GM12865 (cell line): ENCODE measurements around the gene GCK.
"Not testable (repeated sequence)": the region's sequence is repeated elsewhere in the genome, so short reads cannot be mapped to it uniquely, and the experiment has no call there.

Experiments used
- DNase-seq: peaks from one replicate; pipeline ENCODE4 v3.0.0; 2010; ENCODE audit warnings: low read depth
- H3K4me3 ChIP-seq: 2 replicates; pipeline ENCODE4 v1.5.1; 2011; ENCODE audit warnings: mild to moderate bottlenecking, low read depth, low read length, control low read depth
- CTCF ChIP-seq: IDR thresholded peaks from 2 replicates; pipeline ENCODE4 v1.5.1; 2011; ENCODE audit warnings: low read length, control low read depth, low read depth, inconsistent platforms; ENCODE audit not compliant: insufficient read depth; ENCODE audit errors: missing control alignments

GCK gene

DNA sequence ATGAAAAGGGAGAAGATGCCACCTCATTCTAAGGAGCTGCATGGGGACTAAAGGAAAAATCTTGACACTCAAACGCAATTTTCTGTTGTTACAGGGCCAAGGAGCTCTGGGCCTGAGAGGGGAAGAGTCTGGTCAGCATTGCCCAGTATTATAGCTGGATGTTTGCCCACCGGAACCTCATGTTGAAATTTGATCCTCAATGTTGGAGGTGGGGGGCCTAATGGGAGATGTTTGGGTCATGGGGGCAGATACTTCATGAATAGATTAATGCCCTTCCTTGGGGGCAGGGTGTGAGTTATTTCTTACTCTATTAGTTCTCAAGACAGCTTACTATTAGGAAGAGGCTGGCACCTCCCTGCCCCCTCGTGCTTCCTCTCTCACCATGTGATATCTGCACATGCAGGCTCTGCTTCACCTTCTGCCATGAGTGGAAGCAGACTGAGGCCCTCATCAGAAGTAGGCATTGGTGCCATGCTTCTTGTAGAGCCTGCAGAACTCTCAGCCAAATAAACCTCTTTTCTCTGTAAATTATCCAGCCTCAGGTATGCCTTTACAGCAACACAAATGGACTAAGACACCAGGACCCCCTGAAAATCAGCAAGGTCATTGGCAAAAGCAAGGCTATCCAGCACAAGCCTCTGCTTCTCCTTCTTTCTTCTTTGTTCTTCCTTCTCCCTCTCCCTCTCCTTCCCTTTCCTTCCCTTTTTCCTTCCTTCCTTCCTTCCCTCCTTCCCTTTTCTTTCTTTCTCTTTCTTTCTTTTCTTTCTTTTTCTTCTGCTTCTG, 15.1 kb downstream of the GCK start:
- no peak for DNase-seq
- TF ChIP-seq CTCF: no peak
- no peak overlapping the region for H3K4me3 ChIP-seq

DNA sequence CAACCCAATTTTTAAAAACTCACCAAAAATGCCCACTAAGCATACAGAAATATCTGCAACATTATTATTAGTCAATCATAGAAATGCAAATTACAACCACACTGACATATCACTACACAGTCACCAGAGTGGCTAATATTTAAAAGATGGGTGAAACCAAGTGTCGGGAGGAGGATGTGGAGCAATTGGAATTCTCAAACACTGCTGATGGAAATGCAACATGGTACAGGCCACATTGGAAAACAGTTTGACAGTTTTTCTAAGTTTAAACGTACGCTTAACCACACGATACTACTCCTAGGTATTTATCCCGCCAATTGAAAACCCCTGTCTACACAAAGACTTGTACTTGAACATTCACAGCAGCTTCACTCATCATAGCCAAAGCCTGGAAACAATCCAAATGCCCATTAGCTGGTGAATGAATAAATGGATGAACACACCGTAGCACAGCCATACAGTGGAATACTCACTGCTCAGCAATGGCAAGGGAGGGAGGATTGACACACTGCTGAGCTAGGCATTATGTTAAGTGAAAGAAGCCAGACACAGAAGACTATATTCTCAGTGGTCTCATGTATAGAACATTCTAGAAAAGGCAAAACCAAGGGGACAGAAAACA, 16.3 kb downstream of the GCK start:
- no peak overlapping the region for H3K4me3 ChIP-seq
- no peak for DNase-seq
- no peak for TF ChIP-seq CTCF

- TF ChIP-seq CTCF: no peak
- H3K4me3 ChIP-seq: no peak overlapping the region
- no peak for DNase-seq
These were observed 16.9 kb downstream of the GCK start for GRCh38 chr7:44172352-44172751.

DNA sequence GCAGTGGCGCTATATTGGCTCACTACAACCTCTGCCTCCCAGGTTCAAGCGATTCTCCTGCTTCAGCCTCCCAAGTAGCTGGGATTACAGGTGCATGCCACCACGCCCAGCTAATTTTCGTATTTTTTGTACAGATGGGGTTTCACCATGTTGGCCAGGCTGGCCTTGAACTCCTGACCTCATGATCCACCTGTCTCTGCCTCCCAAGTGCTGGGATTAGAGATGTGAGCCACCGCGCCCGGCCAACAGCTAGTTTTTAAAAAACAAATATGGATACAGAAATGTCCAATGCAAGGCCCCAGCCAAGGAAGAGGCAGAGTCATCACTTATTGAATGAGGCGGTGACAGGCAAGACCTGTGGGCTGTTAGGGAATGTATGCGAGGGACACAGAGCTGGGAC, 17.3 kb downstream of the GCK start:
- not testable (repeated sequence) for DNase-seq, H3K4me3 ChIP-seq

DNA sequence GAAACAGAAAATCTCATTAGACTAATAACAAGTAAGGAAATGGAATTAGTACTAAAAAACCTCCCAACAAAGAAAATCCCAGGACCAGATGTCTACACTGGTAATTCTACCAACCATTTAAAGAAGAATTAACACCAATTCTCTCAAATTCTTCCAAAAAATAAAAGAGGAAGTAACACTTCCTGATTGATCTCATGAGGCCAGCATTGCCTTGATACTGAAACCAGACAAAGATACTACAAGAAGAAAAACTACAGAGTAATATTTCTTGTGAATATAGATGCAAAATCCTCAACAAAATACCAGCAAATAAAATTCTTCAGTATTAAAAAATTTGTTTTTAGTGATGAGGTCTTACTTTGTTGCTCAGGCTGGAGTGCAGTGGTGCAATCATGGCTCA, 21.3 kb downstream of the GCK start:
- TF ChIP-seq CTCF: no peak
- peak; percentile 20 for DNase-seq

GRCh38 chr7:44163591-44163990, 25.6 kb downstream of the GCK start:
- H3K4me3 ChIP-seq: no peak overlapping the region
- no peak for DNase-seq
- no peak for TF ChIP-seq CTCF

More for the DNA sequence above, 21.3 kb downstream of the GCK start:
- H3K4me3 ChIP-seq: no peak overlapping the region

- DNase-seq: no peak
- TF ChIP-seq CTCF: no peak
- no peak overlapping the region for H3K4me3 ChIP-seq
These were observed 26.3 kb downstream of the GCK start for GRCh38 chr7:44162785-44163395.
